Measurements from ENCODE around the gene NLRP9.

DNA sequence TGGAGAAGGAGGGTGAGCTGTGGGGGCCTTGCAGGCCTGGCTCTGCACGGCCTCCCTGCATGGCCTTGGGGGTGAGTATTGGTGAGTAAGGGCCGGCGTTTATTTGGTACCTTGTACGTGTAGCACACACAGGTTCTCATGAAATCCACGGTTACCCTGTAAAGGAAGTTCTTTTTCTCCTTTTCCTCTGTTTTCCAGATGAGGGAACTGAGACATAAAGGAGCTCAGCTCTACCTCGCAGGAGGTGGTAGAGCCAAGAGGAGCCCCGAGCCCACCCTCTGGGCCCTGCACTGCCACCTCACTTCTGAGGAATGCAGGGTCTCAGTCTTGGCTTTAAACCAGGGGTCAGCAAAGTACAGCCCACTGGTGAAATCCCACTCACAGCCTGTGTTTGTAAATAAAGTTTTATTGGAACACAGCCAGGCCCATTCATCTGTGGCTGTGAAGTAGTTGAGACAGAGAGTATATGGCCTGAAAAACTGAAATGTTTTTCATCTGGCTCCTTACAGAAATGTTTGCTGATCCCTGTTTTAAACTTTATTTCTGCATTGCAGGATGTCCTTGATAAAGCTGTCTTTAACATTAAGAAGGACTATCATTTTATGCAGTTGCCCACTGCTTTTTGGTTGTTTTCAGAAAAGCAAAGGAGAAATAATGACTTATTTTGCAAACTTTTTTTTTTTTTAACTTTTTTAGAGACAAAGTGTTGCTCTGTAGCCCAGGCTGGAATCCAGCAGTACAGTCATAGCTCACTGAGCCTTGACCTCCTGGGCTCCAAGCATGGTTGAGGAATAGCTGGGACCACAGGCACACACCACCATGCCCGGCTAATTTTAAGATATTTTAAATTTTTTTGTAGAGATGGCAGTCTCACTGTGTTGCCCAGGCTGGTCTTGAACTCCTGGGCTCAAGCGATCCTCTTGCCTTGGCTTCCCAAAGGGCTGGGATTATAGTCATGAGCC, 56.8 kb downstream of the NLRP9 start:
- TF ChIP-seq POLR2AphosphoS5 (IDR thresholded peaks at IDR 0.05) = no peak
- TF ChIP-seq, protein P1, sequence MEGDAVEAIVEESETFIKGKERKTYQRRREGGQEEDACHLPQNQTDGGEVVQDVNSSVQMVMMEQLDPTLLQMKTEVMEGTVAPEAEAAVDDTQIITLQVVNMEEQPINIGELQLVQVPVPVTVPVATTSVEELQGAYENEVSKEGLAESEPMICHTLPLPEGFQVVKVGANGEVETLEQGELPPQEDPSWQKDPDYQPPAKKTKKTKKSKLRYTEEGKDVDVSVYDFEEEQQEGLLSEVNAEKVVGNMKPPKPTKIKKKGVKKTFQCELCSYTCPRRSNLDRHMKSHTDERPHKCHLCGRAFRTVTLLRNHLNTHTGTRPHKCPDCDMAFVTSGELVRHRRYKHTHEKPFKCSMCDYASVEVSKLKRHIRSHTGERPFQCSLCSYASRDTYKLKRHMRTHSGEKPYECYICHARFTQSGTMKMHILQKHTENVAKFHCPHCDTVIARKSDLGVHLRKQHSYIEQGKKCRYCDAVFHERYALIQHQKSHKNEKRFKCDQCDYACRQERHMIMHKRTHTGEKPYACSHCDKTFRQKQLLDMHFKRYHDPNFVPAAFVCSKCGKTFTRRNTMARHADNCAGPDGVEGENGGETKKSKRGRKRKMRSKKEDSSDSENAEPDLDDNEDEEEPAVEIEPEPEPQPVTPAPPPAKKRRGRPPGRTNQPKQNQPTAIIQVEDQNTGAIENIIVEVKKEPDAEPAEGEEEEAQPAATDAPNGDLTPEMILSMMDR (IDR thresholded peaks at IDR 0.05 in 8 of 11, conservative IDR thresholded peaks at IDR 0.05 in 3 of 11) = no peak
- TF ChIP-seq POLR2A (IDR thresholded peaks at IDR 0.05) = no peak

Measured in spleen (tissue), 7 donors.